ENCODE results near the gene ASIC1.
"Not testable (repeated sequence)": the region's sequence is repeated elsewhere in the genome, so short reads cannot be mapped to it uniquely, and the experiment has no call there.

Gene ASIC1

DNA sequence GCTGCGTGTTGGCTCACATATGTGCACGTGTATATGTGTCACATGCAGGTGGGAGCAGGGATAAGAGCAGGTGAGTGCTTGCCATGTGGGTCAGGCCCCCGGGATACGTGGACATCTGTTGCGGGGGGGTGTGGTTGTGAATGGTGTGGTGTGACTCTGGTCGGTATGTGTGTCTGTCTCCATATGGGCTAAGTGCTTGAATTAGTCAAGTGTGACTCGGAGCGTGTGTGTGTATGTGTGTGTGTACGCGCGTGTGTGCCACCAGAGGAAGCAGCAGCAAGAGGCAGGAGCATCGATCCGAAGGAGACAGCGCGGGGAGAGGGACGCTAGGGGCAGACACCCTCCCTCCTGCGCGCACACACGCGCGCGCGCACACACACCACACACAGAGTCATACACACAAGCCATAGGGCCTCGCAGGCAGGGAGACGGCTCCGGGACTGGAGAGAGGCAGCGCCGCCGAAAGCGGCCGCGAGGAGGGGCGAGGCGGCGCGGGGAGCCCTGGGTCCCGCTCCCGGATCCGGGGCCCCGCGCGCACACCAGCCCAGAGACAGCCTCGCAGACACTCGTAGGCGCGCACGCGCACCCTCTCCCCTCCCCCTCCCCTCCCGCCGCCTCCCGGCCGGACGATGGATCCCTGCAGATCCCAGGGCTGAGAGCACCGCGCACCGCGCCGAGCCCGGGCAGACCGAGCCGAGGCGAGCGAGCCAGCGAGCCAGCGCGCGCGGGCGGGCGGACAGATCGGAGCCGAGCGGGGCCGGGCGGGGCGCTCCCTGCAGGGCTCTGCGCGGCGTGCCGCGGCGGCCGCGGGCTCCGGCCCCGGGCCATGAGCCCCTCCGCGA lies at the start of gene ASIC1:
Gene ASIC1, plus strand, starts transcription at position 597 of the 842 bp plus-strand sequence. CDS start 1,171 bp downstream, outside the sequence.
- DNase-seq (ENCODE audit: low spot score), result peak; percentile 54

- DNase-seq (ENCODE audit: low spot score), result no peak
Measured at GRCh38 chr12:50013361-50014147, 43.8 kb upstream of the ASIC1 start.

DNA sequence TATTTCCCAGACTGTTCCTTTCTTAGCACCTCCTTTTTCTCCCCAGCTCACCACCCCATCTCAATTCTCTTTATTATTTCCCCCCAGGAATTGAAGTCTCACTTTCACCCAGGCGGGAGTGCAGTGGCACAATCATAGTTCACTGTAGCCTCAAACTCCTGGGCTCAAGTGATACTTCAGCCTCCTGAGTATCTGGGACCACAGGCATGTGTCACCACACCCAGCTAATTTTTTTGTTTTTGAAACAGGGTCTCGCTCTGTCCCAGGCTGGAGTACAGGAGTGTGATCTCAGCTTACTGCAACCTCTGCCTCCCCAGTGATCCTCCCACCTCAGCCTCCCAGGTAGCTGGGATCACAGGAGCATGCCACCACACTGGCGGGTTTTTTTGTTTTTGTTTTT lies 43.1 kb upstream of the ASIC1 start:
- DNase-seq (ENCODE audit: low spot score), result no peak

GRCh38 chr12:50016501-50017475 lies 40.6 kb upstream of the ASIC1 start:
- no peak for DNase-seq (ENCODE audit: low spot score)

GRCh38 chr12:50017641-50018040 lies 39.8 kb upstream of the ASIC1 start:
- no peak for DNase-seq (ENCODE audit: low spot score)

DNA sequence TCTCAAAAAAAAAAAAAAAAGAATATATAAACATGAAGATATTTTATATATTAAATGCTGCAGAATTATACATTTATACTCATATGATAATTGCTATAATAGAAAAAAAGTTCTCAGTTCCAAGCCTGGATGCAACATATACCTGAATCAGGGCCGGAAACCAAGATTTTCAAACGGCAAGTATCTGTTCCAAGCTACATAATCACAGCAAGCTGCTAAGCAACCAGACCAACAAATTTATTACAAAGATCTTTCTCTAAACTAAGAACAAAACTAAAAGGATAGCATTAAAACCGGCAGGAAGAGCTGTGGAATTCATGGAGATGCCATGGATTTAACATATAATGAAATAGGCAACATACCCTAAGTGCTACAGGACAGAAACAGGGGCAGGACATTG lies 39.2 kb upstream of the ASIC1 start:
- DNase-seq (ENCODE audit: low spot score), result no peak

- DNase-seq (ENCODE audit: low spot score), result no peak
Measured at GRCh38 chr12:50018968-50019367, 38.4 kb upstream of the ASIC1 start.

DNA sequence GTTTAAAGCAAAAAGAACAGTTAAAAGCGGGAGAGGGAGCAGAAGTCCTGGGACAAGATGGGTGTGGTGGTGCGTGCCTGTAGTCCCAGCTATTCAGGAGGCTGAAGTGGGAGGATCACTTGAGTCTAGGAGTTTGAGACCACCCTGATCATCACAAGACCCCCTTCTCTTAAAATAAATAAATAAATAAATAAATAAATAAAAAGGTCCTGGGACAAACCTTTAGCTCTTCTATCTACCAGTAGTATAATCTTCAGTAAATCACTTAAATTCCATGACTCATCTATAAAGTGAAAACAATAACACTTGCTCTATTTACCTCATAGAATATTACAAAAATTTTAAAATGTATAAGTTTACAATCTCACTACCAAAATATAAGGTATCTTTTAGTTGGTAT lies 37.9 kb upstream of the ASIC1 start:
- no peak for DNase-seq (ENCODE audit: low spot score)

DNA sequence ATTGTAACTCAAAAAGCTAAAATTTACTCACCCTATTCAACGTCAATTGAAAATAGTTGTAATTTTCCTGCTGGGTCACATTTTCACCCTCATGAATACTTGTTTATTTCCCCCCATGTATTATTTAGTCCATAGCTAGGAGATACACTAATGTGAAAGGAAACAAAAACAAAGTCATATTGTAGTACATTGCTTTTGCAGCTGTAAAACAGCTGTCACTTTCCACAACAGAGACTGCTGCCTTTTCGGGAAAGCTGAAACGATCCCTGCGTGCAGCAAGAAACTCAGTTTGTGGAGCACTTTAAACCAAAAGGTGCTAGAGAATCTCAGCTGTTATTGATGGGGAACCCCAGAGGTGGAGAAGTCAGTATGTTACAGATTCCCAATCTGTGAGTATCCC lies 36.4 kb upstream of the ASIC1 start:
- DNase-seq (ENCODE audit: low spot score), result no peak

- DNase-seq (ENCODE audit: low spot score), result no peak
Measured at GRCh38 chr12:50022903-50023302, 34.5 kb upstream of the ASIC1 start.

DNA sequence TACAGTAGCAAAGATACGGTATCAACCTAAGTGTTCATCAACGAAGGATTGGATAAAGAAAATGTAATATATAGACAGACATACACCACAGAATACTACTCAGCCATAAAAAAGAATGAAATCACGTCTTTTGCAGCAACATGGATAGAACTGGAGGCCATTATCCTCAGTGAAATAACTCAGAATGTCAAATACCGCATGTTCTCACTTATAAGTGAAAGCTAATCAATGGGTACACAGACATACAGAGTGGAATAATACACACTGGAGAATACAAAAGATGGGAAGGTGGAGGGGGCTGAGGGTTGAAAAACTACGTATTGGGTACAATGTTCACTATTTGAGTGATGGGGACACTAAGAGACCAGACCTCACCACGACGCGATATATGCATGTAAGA lies 33.2 kb upstream of the ASIC1 start:
- DNase-seq (ENCODE audit: low spot score), result no peak

- DNase-seq (ENCODE audit: low spot score), result no peak
Measured at GRCh38 chr12:50024805-50025186, 32.6 kb upstream of the ASIC1 start.

DNA sequence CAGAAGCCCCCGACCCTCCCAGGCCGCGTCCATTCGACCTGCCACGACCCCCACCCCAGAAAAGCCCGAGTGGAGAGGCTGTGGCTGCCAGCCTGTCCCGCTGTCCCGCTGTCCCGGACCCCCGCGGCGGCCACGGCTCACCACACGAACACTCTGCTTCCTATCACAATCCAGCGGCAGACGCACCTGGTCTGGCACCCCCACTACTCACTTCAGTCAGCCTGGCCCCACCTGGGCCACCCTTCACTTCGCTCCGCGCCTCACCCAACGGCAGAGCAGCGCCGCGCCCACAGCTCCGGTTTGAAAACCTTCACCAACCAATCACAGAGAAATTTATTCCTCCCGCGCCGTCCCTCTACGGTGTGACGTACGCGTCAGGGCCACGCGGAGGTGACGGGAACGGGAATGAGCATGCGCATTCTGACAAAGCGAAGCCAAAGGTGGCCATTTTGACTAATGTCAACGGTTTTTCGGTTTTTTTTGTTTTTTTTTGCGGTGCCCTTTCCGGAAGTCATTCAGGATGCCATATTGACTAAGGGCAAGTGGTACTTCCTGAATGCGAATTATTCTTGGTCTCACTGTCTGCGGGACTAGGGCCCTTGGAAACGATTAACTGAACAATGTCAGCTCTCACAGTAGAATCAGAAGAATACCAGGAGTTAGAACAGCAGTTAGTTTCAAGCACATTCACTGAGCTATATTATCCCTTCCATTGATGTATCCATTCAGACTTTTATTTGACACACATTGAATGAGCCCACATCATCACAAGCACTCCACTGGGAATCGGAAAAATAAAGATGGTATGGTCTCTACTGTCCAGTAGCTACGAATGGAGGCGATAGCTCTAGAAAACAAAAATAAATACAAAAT lies 32.0 kb upstream of the ASIC1 start, which contains the start of gene RACGAP1:
Gene RACGAP1, minus strand, starts transcription at position 308 of the 873 bp plus-strand sequence. CDS start 8,779 bp downstream, outside the sequence.
- peak; percentile 98 for DNase-seq (ENCODE audit: low spot score)

- DNase-seq (ENCODE audit: low spot score), result no peak
Measured at GRCh38 chr12:50026691-50027090, 30.7 kb upstream of the ASIC1 start.

- DNase-seq (ENCODE audit: low spot score), result not testable (repeated sequence)
Measured at GRCh38 chr12:50030449-50030848, 26.9 kb upstream of the ASIC1 start.

DNA sequence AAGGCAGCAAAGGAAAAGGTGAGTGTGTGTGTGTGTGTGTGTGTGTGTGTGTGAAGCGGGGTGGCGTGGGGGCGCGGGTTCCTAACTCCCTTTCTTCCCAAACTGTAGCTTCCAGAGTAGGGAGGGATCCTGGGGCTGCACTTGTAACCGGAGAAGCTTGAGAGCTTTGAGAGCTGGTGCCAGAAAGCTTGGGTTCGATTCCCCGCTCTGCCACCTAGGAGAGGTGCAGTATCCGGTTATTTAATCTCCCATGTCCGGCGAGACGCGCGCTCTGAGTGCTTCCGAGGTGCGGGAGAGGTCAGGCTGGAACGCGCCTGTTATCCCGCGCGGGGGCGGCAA lies 24.9 kb upstream of the ASIC1 start:
- DNase-seq (ENCODE audit: low spot score), result no peak

DNA sequence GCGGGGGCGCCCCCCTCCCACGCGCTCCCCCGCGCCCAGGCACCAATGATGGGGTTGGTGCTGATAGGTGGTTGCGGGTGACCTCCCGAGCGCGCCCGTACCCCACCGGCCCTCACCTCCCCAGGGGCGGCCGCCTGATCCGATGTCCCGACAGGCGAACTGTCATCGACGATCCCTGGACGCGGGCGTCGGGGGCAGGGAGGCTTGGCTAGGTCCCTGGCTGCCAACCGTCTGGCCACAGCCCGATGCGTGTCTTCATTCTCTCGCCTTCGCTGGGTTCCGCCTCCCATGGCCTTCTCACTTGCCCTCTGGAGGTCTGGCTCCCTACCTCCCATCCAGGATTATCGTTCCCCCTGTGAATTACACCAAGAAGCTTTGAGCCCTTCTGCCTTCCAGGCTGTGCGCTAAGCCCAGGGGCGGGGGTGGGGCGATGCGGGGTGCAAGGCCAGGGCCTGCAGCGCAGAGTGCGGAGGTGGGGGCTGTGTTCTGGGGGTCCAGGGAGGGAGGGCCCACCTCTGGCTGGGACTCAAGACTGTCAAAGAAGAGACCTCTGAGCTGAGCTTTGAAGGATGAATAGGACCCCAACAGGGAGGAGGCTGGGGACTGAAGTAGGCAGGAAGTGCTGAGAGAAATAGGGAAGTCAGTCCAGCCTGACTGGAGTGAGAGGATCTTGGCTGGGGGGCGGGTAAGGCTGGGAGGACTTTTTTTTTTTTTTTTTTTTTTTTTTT lies 24.4 kb upstream of the ASIC1 start:
- no peak for DNase-seq (ENCODE audit: low spot score)

DNA sequence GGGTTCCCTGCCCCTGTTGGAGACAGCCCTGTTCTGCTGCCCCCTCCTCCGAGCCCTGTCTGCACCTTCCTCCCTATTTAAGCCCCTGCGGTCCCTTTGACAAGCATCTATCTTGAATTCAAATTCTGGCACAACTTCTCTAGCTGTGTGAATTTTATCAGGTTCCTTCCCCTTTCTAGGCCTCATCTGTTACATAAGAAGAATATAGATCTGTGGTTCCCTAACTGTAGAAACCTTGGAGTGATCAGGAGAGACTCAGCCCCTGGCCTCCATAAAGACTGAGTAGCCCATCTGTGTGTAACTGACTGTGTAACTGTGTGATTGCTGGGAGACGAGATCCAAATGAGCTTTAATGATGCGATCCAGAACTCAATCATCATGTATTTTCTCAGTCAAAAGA lies 19.1 kb upstream of the ASIC1 start:
- DNase-seq (ENCODE audit: low spot score), result no peak

GRCh38 chr12:50039151-50039835 lies 18.1 kb upstream of the ASIC1 start:
- peak; percentile 78 for DNase-seq (ENCODE audit: low spot score)

DNA sequence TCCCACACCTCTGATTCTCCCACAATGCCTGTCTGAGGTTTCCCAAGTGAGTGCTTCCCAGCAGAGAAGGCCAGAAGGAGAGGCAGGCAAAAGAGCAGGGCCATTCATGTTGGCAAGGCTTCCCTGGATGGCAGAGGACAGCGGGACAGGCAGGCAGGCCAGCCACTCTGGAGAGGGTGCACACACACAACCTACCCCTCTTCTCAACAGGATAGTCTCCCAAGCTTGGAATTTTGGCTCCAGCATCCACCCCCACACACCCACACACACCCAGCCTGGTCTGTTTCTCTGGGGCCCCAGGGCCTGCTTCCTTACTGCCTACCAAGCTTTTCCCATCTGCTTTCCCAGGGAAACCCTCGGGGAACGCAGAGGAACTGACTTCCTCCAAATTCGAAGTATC lies 16.7 kb upstream of the ASIC1 start:
- DNase-seq (ENCODE audit: low spot score), result no peak
